ENCODE data around the gene SORCS3.

SORCS3 gene

DNA sequence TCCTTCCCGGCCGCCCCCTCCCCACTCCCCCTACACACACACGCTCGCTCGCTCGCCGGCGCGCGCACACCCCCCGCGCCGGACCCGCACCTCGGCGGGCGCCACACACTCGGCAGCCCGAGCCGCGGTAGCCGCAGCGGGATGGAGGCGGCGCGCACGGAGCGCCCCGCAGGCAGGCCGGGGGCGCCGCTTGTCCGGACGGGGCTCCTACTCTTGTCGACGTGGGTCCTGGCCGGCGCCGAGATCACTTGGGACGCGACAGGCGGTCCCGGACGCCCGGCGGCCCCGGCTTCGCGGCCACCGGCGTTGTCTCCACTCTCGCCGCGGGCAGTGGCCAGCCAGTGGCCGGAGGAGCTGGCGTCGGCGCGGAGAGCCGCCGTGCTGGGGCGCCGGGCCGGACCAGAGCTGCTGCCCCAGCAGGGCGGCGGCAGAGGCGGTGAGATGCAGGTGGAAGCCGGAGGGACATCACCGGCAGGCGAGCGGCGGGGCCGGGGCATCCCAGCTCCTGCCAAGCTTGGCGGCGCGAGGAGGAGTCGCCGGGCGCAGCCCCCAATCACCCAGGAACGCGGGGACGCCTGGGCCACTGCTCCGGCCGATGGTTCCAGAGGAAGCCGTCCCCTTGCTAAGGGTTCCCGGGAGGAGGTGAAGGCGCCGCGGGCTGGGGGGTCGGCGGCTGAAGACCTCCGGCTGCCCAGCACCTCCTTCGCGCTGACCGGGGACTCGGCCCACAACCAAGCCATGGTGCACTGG, at the start of gene SORCS3:
Gene SORCS3 (plus strand): TSS at position 104 of the 750 bp plus-strand sequence.
- TF ChIP-seq ZFX (IDR thresholded peaks at IDR 0.05), result no peak
- TF ChIP-seq, protein P1, sequence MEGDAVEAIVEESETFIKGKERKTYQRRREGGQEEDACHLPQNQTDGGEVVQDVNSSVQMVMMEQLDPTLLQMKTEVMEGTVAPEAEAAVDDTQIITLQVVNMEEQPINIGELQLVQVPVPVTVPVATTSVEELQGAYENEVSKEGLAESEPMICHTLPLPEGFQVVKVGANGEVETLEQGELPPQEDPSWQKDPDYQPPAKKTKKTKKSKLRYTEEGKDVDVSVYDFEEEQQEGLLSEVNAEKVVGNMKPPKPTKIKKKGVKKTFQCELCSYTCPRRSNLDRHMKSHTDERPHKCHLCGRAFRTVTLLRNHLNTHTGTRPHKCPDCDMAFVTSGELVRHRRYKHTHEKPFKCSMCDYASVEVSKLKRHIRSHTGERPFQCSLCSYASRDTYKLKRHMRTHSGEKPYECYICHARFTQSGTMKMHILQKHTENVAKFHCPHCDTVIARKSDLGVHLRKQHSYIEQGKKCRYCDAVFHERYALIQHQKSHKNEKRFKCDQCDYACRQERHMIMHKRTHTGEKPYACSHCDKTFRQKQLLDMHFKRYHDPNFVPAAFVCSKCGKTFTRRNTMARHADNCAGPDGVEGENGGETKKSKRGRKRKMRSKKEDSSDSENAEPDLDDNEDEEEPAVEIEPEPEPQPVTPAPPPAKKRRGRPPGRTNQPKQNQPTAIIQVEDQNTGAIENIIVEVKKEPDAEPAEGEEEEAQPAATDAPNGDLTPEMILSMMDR (conservative IDR thresholded peaks at IDR 0.05), result no peak

DNA sequence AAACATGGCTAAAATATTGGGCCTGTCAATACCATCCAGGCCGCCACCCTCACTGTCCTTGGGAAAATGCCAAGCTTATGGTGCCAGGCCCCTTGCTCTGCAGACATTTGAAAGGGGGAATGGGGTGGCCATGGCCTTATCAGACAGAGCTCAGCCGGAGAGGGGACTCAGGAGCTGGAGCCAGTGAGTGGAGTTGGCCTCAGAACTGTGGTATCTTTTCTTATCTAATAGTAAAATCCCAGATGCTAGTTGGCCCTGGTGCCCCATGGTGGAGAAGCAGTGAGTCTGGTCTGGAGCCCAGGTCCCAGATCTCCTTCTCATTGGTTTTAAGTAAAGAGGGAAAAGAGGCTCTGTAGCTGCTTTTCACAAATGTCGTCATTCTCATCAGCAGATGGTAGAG, 49.6 kb upstream of the SORCS3 start:
- TF ChIP-seq, protein P1 (conservative IDR thresholded peaks at IDR 0.05), result no peak
- TF ChIP-seq ZFX (IDR thresholded peaks at IDR 0.05), result no peak

More for the DNA sequence above, at the start of gene SORCS3:
- H3K27ac ChIP-seq, result no peak within 1 kb of the TSS

DNA sequence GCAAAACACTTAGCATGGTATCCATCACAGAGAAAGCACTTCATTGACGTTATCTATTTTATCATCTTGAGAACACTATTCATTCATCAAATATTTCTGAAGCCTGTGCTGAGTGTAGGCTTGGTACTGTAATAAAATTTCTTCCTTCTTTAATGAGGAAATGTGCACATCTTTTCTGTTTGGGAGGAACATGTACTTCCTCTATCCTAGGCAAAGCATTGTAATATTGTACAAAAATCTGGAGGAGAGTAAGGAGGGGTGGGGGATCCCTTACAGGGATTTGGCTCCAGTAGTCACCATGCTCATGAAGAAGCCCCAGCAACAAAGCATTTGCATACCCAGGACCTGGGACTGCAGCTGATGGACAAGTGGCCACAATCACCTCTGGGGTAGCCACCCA, 39.9 kb upstream of the SORCS3 start:
- no peak for TF ChIP-seq ZFX (IDR thresholded peaks at IDR 0.05)
- TF ChIP-seq, protein P1 (conservative IDR thresholded peaks at IDR 0.05), result no peak
- H3K27ac ChIP-seq, result no peak overlapping the region

More for the DNA sequence above, 49.6 kb upstream of the SORCS3 start:
- H3K27ac ChIP-seq, result no peak overlapping the region

DNA sequence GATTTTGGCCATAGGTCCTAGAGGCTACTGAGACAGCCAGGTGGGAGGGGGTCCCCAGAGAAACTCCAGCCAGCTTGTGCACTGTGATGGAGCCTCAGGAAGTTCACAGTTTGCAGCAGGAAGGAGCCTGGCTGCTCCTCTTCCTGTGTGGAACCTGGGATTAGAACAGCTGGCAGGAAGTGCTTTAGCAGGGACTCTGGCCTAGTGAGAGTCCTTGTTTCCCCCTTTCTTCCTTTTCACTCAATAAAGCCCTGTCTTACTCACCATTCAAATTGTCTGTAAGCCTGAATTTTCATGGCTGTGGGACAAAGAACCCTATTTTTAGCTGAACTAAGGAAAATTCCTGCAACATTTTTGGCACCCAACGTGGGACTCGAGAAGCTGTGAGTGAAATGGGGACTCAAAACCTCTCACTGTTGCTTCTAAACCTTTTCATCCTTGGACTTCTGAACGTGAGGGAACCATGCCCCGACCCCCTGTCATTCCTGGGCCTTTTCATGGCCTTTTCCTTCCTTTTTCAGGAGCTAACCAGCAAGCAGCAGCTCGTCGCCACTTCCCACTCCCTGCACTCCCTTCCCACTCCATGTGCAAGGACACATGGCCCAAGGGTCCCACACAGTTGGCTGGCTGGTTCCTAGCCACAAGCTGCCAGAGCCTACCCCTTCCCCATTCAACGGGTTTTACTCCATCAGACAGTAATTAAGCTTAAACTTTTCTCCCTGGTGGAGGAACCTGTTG, 32.8 kb upstream of the SORCS3 start:
- no peak for TF ChIP-seq ZFX (IDR thresholded peaks at IDR 0.05)
- TF ChIP-seq, protein P1 (conservative IDR thresholded peaks at IDR 0.05), result no peak
- no peak overlapping the region for H3K27ac ChIP-seq

DNA sequence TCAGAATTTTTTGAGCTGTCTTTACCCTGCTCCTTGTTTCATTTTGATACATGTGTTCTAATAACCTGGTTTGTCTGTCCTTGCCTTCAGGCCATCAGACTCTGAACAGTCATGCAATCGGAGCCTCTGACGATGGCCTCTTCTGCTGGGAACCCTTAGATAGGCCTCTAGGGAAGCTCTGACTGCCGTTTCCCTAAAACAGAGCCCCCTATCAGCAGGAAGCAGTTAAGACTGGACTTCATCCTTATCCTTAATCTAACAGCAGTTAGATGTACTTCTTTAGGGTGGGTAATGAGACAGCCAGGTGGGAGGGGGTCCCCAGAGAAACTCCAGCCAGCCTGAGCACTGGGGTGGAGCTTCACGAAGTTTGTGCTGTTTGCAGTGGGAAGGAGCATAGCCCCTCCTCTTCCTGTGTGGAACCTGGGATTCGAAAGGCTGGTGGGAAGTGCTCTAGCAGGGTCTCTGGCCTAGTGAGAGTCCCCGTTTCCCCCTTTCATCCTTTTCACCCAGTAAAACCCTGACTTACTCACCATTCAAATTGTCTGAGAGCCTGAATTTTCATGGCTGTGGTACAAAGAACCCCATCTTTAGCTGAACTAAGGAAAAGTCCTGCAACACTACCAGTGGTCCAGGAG, 28.4 kb upstream of the SORCS3 start:
- H3K27ac ChIP-seq, result no peak overlapping the region
- no peak for TF ChIP-seq ZFX (IDR thresholded peaks at IDR 0.05)
- TF ChIP-seq, protein P1 (conservative IDR thresholded peaks at IDR 0.05), result no peak; the same call in 1 of the 2 replicates

DNA sequence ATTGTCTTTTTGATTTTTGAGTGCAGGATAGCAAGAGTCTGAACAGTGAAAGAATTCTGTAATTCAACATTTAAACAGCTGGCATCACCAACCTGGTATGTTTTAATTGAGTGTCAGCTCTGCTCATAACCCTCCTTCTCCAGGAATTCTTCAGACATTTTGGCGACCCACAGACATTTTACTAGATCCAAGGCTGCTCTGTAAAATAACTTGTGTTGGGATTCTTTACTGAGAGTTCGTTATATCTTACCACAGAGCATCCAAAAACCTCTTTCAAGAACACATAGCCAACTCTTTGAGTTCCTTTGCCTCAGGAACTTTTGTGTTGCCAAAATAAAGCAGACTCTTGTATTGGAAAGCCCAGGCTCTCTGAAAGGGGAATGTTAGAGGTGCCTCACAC, 27.7 kb upstream of the SORCS3 start:
- no peak overlapping the region for H3K27ac ChIP-seq
- TF ChIP-seq ZFX (IDR thresholded peaks at IDR 0.05), result no peak
- TF ChIP-seq, protein P1 (conservative IDR thresholded peaks at IDR 0.05), result no peak

All from C4-2B (cell line).